Lower leg skin (tissue), 4 donors: ENCODE measurements around the gene SRMS. TPM values are rescaled to one million over a fixed set of nuclear protein-coding genes. Genes with fewer than 3 reads are reported as not detected.
A peak's percentile ranks its signal among the peaks of the same experiment; 100 is the strongest.

Experiments used
- DNase-seq, 2 donors: peaks; one replicate each; pipeline ENCODE4 v3.0.0-alpha.2; 2019; ENCODE audit warnings: low spot score in 2 of 2
- H3K4me3 ChIP-seq: fragments of 200-600 bp; sonication (generic); 2 replicates; pipeline ENCODE4 v1.5.1; 2017; ENCODE audit warnings: mild to moderate bottlenecking, low read depth; ENCODE audit not compliant: poor library complexity, severe bottlenecking
- CTCF ChIP-seq, 3 donors: fragments of 450-650 bp; IDR thresholded peaks; one replicate each; pipeline ENCODE4 v1.5.1; 2016; ENCODE audit warnings: antibody characterized with exemption in 3 of 3, mild to moderate bottlenecking in 3 of 3, moderate library complexity in 2 of 3
- POLR2A ChIP-seq, 2 donors: fragments of 450-650 bp; IDR thresholded peaks; one replicate each; pipeline ENCODE4 v1.6.1; 2016 to 2017; ENCODE audit warnings: antibody characterized with exemption in 2 of 2, mild to moderate bottlenecking in 1 of 2, moderate library complexity in 1 of 2
- WGBS, 2 donors: methylation state at CpG; one replicate each; pipeline ENCODE4 v1.1.5; 2018; 5-methylcytosine and 5-hydroxymethylcytosine counted together
- intact Hi-C: fragments of 100-400 bp; cut with DNase I; formaldehyde crosslinking; loops from one replicate; pipeline ENCODE4 v1.15.0; 2023; ENCODE audit warnings: low total_unique reads
- total RNA-seq, 4 donors: library from RNA; depleted of rRNA; stranded (reverse); fragments of >200 nt; gene quantifications; one replicate each; pipeline ENCODE4 v1.1.0, GENCODE V29; 2016

Gene SRMS
- total RNA-seq, 4 donors from 2014 or later: 0.16 to 0.59 (median 0.37) TPM; not detected in 1

- intact Hi-C loops: no loop called here
- WGBS, 2 donors: 2 to 3% methylated on average over 11 to 24 of the region's 60 CpGs
- TF ChIP-seq POLR2A (IDR thresholded peaks at IDR 0.05) (no peak), CTCF (IDR thresholded peaks at IDR 0.05) (no peak)
- DNase-seq: no peak
- no peak overlapping the region for H3K4me3 ChIP-seq
These were observed 49.3 kb downstream of the SRMS start for GRCh38 chr20:63497946-63498935.

- intact Hi-C loops: no loop called here
- WGBS, 2 donors: 55 to 58% methylated on average over 20 of the region's 20 CpGs
- H3K4me3 ChIP-seq: no peak overlapping the region
- no peak for DNase-seq
- TF ChIP-seq POLR2A (IDR thresholded peaks at IDR 0.05) (no peak), CTCF (IDR thresholded peaks at IDR 0.05) (no peak)
These were observed 50.2 kb downstream of the SRMS start for GRCh38 chr20:63497138-63497945.

GRCh38 chr20:63496596-63497120, 50.9 kb downstream of the SRMS start:
- TF ChIP-seq POLR2A (IDR thresholded peaks at IDR 0.05) (no peak), CTCF (IDR thresholded peaks at IDR 0.05) (no peak)
- no peak overlapping the region for H3K4me3 ChIP-seq
- WGBS, 2 donors: 66 to 68% methylated on average over 9 to 15 of the region's 16 CpGs
- DNase-seq: no peak
- intact Hi-C loops: no loop called here

- H3K4me3 ChIP-seq: no peak overlapping the region
- WGBS, 2 donors: 18 to 48% methylated on average over 23 to 38 of the region's 48 CpGs
- DNase-seq: no peak
- TF ChIP-seq POLR2A (IDR thresholded peaks at IDR 0.05) (no peak), CTCF (IDR thresholded peaks at IDR 0.05) (peak in 1 of 3 donors; percentile 35)
- intact Hi-C loops: no loop called here
These were observed 51.6 kb downstream of the SRMS start for GRCh38 chr20:63495741-63496595.

- intact Hi-C loops: no loop called here
- no peak overlapping the region for H3K4me3 ChIP-seq
- TF ChIP-seq POLR2A (IDR thresholded peaks at IDR 0.05) (no peak), CTCF (IDR thresholded peaks at IDR 0.05) (no peak)
- DNase-seq: no peak
- WGBS, 2 donors: 76 to 84% methylated on average over 5 to 6 of the region's 8 CpGs
These were observed 52.3 kb downstream of the SRMS start for GRCh38 chr20:63495167-63495720.
